CD4-positive, CD25-positive, alpha-beta regulatory T cell (primary cell): Measurements from ENCODE around the gene SGSH. TPM values are rescaled to one million over a fixed set of nuclear protein-coding genes. Genes with fewer than 3 reads are reported as not detected.

Experiments
- ATAC-seq, 2 donors: fragments of 150-1000 bp; cut with Tn5 transposase; one replicate each; pipeline ENCODE4 v1.10.0; 2021; ENCODE audit warnings: low read depth in 2 of 2, moderate number of reproducible peaks in 2 of 2, moderate library complexity in 1 of 2
- DNase-seq, 3 donors: peaks; one replicate each; pipeline versions ENCODE4 v3.0.0 to v3.0.0-alpha.2; 2012 to 2022; ENCODE audit warnings: mixed read lengths in 1 of 3
- H3K27ac ChIP-seq: one replicate; pipeline ENCODE4 v1.7.0; 2013; ENCODE audit warnings: mild to moderate bottlenecking, low read length; ENCODE audit not compliant: insufficient read depth, poor library complexity, severe bottlenecking
- H3K27me3 ChIP-seq: one replicate; pipeline ENCODE4 v1.7.0; 2013; ENCODE audit warnings: low read length; ENCODE audit not compliant: control insufficient read depth, insufficient read depth
- H3K36me3 ChIP-seq: one replicate; pipeline ENCODE4 v1.7.0; 2013; ENCODE audit warnings: mild to moderate bottlenecking, low read length, moderate library complexity; ENCODE audit not compliant: control insufficient read depth, insufficient read depth
- H3K4me1 ChIP-seq: 2 replicates; pipeline ENCODE4 v1.7.0; 2013; ENCODE audit warnings: mild to moderate bottlenecking, low read length; ENCODE audit not compliant: insufficient read depth, control insufficient read depth, poor library complexity, severe bottlenecking
- H3K4me3 ChIP-seq: one replicate; pipeline ENCODE4 v1.7.0; 2013; ENCODE audit warnings: low read depth, mild to moderate bottlenecking, low read length, moderate library complexity
- H3K9me3 ChIP-seq, 2 experiments: 1 replicate in 1 of 2; 2 replicates in 1 of 2; pipeline ENCODE4 v1.7.0; 2013; ENCODE audit warnings: low read length in 2 of 2, mild to moderate bottlenecking in 1 of 2, moderate library complexity in 1 of 2; ENCODE audit not compliant: control insufficient read depth in 2 of 2
- H3K27ac Mint-ChIP-seq, 3 donors: one replicate each; pipeline ENCODE4 v1.8.0; 2020 to 2022; ENCODE audit warnings: mild to moderate bottlenecking in 3 of 3, mixed read lengths in 3 of 3, moderate library complexity in 2 of 3
- H3K27me3 Mint-ChIP-seq: one replicate; pipeline ENCODE4 v1.8.0; 2022; ENCODE audit warnings: mild to moderate bottlenecking, mixed read lengths
- H3K36me3 Mint-ChIP-seq: one replicate; pipeline ENCODE4 v1.8.0; 2020; ENCODE audit warnings: mixed read lengths
- H3K4me1 Mint-ChIP-seq, 4 donors: one replicate each; pipeline ENCODE4 v1.8.0; 2020 to 2022; ENCODE audit warnings: mixed read lengths in 4 of 4, mild to moderate bottlenecking in 1 of 4
- H3K4me3 Mint-ChIP-seq, 4 donors: one replicate each; pipeline ENCODE4 v1.8.0; 2020 to 2022; ENCODE audit warnings: mild to moderate bottlenecking in 4 of 4, mixed read lengths in 4 of 4, moderate library complexity in 3 of 4
- H3K9me3 Mint-ChIP-seq, 7 donors: one replicate each; pipeline ENCODE4 v1.8.0; 2020 to 2022; ENCODE audit warnings: mixed read lengths in 7 of 7, mild to moderate bottlenecking in 3 of 7, moderate library complexity in 2 of 7
- polyA plus RNA-seq, 4 donors: library from polyadenylated mRNA; unstranded; fragments of 300-500 nt; fragmentation: Illumina TruSeq; gene quantifications; one replicate each; pipeline ENCODE4 v1.2.3, GENCODE V29; 2021
- total RNA-seq: library from RNA; stranded (reverse); gene quantifications from one replicate; pipeline ENCODE4 v1.2.3, GENCODE V29; 2022

The SGSH gene
- total and polyA plus RNA-seq, 5 donors from 2014 or later, result 43.8 to 138 (median 47.8) TPM

GRCh38 chr17:80195671-80196529 lies 24.2 kb downstream of the SGSH start:
- no peaks in the 10 kb centered on the region for H3K36me3 Mint-ChIP-seq
- no peak overlapping the region for H3K4me3 ChIP-seq
- DNase-seq (peak; percentile 41 to 56 (median 49)), ATAC-seq (peak in 1 of 2 donors; percentile 48)
- peaks cover 0 to 5% (median 1%) of the 10 kb centered on the region in 4 donors for H3K4me1 Mint-ChIP-seq
- no peak overlapping the region for H3K27ac ChIP-seq
- no peaks in the 10 kb centered on the region for H3K4me1 ChIP-seq
- peaks cover 4% of the 10 kb centered on the region for H3K27me3 Mint-ChIP-seq
- no peak overlapping the region for H3K4me3 Mint-ChIP-seq
- H3K27ac Mint-ChIP-seq, result peak overlapping the region; percentile 26 to 65 (median 45)
- H3K9me3 ChIP-seq, result no peaks in the 10 kb centered on the region
- H3K36me3 ChIP-seq, result no peaks in the 10 kb centered on the region
- H3K9me3 Mint-ChIP-seq, result peaks cover 0 to 2% (median 0%) of the 10 kb centered on the region in 7 donors
- no peaks in the 10 kb centered on the region for H3K27me3 ChIP-seq

- Mint-ChIP-seq H3K27me3 (peaks cover 4% of the 10 kb centered on the region), H3K36me3 (no peaks in the 10 kb centered on the region), H3K27ac (no peak overlapping the region), H3K9me3 (peaks cover 0 to 2% (median 0%) of the 10 kb centered on the region in 7 donors), H3K4me3 (peak overlapping the region in 1 of 4 donors; percentile 51), H3K4me1 (peaks cover 0 to 5% (median 1%) of the 10 kb centered on the region in 4 donors)
- Histone ChIP-seq H3K36me3 (no peaks in the 10 kb centered on the region), H3K4me3 (no peak overlapping the region), H3K4me1 (no peaks in the 10 kb centered on the region), H3K27me3 (no peaks in the 10 kb centered on the region), H3K27ac (no peak overlapping the region), H3K9me3 (no peaks in the 10 kb centered on the region)
- no peak for ATAC-seq
- DNase-seq, result no peak
Observed at GRCh38 chr17:80195141-80195540, 25.0 kb downstream of the SGSH start.

DNA sequence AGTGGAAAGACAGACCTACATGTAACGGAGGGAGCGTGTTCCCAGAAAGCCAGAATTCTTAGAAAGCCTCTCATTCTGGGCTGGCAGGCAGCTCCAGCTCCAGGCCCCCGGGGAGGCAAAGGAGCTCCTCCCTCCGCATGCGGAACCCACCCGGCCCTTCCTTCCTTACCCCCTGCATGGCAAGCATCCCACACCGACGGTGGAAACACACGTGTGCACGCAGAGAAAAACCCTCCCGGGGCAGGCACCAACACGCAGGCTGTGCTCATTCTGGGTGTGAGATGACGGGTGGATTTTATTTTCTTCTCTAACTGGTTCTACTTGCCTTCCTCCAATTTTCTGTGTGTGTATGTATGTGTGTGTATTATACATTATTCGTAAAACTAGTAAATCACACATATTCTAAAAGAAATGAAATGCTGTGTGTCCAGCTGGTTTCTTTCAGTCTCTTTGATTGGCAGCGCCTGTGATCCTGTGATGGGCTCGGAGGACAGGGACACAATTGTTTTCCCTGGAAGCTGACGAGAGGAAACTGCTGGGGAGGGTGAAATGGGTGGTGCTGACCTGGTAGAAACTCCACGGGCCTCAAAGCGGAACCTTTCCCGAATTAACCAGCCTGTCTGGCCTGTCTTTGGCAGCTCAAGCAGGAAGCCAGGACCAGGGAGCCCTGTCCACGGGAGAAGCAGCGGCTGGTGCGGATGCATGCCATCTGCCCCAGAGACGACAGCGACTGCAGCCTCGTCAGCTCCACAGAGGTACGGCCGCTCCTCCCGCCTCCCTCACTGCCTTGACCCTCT lies 28.1 kb downstream of the SGSH start:
- Mint-ChIP-seq H3K27me3 (peaks cover 8% of the 10 kb centered on the region), H3K27ac (no peak overlapping the region)
- no peak for ATAC-seq

GRCh38 chr17:80191192-80191591 lies 28.9 kb downstream of the SGSH start:
- no peak overlapping the region for H3K4me3 ChIP-seq
- no peaks in the 10 kb centered on the region for H3K4me1 ChIP-seq
- no peak for ATAC-seq
- H3K36me3 ChIP-seq, result no peaks in the 10 kb centered on the region
- Mint-ChIP-seq H3K27ac (no peak overlapping the region), H3K4me3 (peak overlapping the region in 1 of 4 donors; percentile 27), H3K4me1 (peaks cover 0 to 4% (median 1%) of the 10 kb centered on the region in 4 donors), H3K9me3 (peaks cover 0 to 2% (median 0%) of the 10 kb centered on the region in 7 donors), H3K27me3 (peaks cover 15% of the 10 kb centered on the region), H3K36me3 (no peaks in the 10 kb centered on the region)
- no peak for DNase-seq
- no peaks in the 10 kb centered on the region for H3K27me3 ChIP-seq
- no peaks in the 10 kb centered on the region for H3K9me3 ChIP-seq
- H3K27ac ChIP-seq, result no peak overlapping the region

More for the DNA sequence above, 28.1 kb downstream of the SGSH start:
- Histone ChIP-seq H3K9me3 (no peaks in the 10 kb centered on the region), H3K27me3 (no peaks in the 10 kb centered on the region), H3K27ac (no peak overlapping the region), H3K4me3 (no peak overlapping the region), H3K36me3 (no peaks in the 10 kb centered on the region), H3K4me1 (no peaks in the 10 kb centered on the region)
- H3K4me1 Mint-ChIP-seq, result peaks cover 0 to 5% (median 1%) of the 10 kb centered on the region in 4 donors
- H3K4me3 Mint-ChIP-seq, result no peak overlapping the region
- peaks cover 0 to 2% (median 0%) of the 10 kb centered on the region in 7 donors for H3K9me3 Mint-ChIP-seq
- H3K36me3 Mint-ChIP-seq, result no peaks in the 10 kb centered on the region
- DNase-seq, result no peak

DNA sequence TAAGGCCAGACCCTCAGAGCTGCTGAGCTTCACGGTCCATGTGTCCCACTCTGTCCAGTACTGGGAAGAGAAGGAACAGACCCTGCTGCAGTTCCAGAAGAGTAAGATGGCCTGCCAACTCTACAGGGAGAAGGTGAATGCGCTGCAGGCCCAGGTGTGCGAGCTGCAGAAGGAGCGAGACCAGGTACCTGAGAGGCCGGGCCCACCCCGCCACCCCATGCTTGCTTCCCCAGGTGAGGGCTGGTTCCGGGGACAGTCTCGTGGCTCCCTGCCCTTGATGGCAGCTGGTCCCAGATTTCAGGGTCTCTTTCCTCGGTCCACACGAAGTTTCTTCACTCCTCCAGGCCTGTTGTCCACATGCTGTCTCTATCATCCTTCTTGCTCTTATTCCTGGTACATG lies 29.4 kb downstream of the SGSH start:
- no peak overlapping the region for H3K4me3 ChIP-seq
- H3K27me3 ChIP-seq, result no peaks in the 10 kb centered on the region
- no peak for ATAC-seq
- DNase-seq, result no peak
- no peak overlapping the region for H3K27ac ChIP-seq
- Mint-ChIP-seq H3K4me1 (no peaks in the 10 kb centered on the region), H3K27me3 (peaks cover 15% of the 10 kb centered on the region), H3K27ac (no peak overlapping the region), H3K36me3 (no peaks in the 10 kb centered on the region), H3K9me3 (peaks cover 0 to 2% (median 0%) of the 10 kb centered on the region in 7 donors), H3K4me3 (no peak overlapping the region)
- no peaks in the 10 kb centered on the region for H3K9me3 ChIP-seq
- no peaks in the 10 kb centered on the region for H3K4me1 ChIP-seq
- H3K36me3 ChIP-seq, result no peaks in the 10 kb centered on the region

GRCh38 chr17:80189611-80190010 lies 30.5 kb downstream of the SGSH start:
- ATAC-seq, result no peak

DNA sequence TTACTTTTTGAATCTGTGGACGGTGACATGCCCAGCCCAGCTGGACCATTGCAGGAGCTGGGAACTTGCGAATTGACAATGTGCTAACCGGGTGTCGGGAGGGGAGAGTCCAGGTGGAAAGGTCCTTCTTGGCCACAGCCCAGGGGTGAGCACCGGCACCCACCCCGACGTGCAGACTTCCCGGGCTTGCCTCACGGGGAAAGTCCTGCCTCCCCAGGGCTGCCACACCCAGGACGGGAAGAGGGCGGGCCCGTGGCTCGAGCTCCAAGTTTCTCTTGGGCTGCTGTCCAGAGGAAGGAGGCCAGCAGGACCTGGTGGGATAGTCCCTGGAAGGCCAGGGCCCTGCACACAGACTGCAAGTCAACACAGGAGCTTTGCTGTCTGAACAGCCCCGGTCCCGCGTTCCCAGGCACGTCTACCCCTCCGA lies 32.6 kb downstream of the SGSH start:
- no peak overlapping the region for H3K4me3 Mint-ChIP-seq
- Histone ChIP-seq H3K27ac (no peak overlapping the region), H3K9me3 (no peaks in the 10 kb centered on the region), H3K4me1 (no peaks in the 10 kb centered on the region), H3K36me3 (no peaks in the 10 kb centered on the region), H3K4me3 (no peak overlapping the region), H3K27me3 (no peaks in the 10 kb centered on the region)
- peaks cover 12% of the 10 kb centered on the region for H3K27me3 Mint-ChIP-seq
- DNase-seq (no peak), ATAC-seq (no peak)
- H3K27ac Mint-ChIP-seq, result no peak overlapping the region
- no peaks in the 10 kb centered on the region for H3K36me3 Mint-ChIP-seq
- H3K9me3 Mint-ChIP-seq, result no peaks in the 10 kb centered on the region
- no peaks in the 10 kb centered on the region for H3K4me1 Mint-ChIP-seq

More at GRCh38 chr17:80189611-80190010, 30.5 kb downstream of the SGSH start:
- Mint-ChIP-seq H3K27me3 (peaks cover 15% of the 10 kb centered on the region), H3K4me3 (no peak overlapping the region), H3K9me3 (peaks cover 0 to 2% (median 0%) of the 10 kb centered on the region in 7 donors), H3K27ac (no peak overlapping the region), H3K36me3 (no peaks in the 10 kb centered on the region), H3K4me1 (no peaks in the 10 kb centered on the region)
- Histone ChIP-seq H3K4me3 (no peak overlapping the region), H3K36me3 (no peaks in the 10 kb centered on the region), H3K27ac (no peak overlapping the region), H3K4me1 (no peaks in the 10 kb centered on the region), H3K27me3 (no peaks in the 10 kb centered on the region), H3K9me3 (no peaks in the 10 kb centered on the region)
- no peak for DNase-seq
